Inflammatory macrophage (primary cell): ENCODE data around the gene NHLRC1.

ENCODE experiments used
- DNase-seq, 2 donors: peaks; one replicate each; pipeline ENCODE4 v3.0.0-alpha.2; 2020 to 2022

Gene NHLRC1

GRCh38 chr6:18138906-18139305 is 16.4 kb upstream of the NHLRC1 start:
- no peak for DNase-seq

- no peak for DNase-seq
These were observed 13.8 kb upstream of the NHLRC1 start for GRCh38 chr6:18136260-18136659.

DNA sequence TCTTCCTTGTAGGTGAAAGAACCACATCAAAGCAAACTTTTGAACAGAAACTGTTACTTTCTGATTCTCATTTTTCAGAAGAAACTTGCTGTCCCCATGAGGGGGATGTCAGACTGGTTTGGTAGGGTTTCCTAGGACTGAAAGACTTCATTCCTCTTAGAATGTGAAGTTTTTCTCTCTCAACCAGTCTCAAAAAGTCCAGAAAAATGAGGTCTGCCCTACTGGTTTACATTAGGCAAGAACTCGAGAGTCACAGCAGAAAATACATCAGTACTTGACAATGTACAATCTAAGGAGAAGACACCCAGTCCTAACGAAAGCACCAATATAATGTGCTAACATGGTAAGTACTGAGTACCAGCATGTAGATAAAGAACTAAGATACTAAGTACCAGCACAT is 12.7 kb upstream of the NHLRC1 start:
- DNase-seq = no peak

- no peak for DNase-seq
These were observed 9.9 kb upstream of the NHLRC1 start for GRCh38 chr6:18132346-18132745.

DNA sequence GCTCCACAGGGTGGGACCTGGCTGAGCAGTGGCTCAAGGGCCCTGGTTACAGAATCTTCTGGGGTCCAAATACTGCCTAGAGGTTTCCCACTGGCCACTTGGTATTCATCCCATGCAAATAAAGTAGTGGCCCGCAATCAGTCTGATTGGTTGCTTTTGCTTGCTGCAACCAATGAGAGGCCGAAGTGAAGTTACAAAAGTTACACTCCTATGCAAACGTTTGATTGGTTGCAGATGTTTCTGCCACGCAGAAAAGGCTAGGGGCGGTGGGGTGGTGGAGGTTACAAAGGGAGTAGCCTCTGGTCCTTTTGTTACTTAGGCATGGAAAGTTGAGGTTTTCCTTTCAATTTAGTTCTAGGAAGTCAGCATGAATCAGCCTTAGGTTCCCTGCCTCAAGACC is 3.6 kb upstream of the NHLRC1 start:
- no peak for DNase-seq

GRCh38 chr6:18121580-18122127 is 823 bp downstream of the NHLRC1 start:
- no peak for DNase-seq

GRCh38 chr6:18119236-18119635 is 3.2 kb downstream of the NHLRC1 start:
- no peak for DNase-seq

- DNase-seq = no peak
These were observed 4.1 kb downstream of the NHLRC1 start for GRCh38 chr6:18118330-18118729.

- DNase-seq = no peak
These were observed 5.3 kb downstream of the NHLRC1 start for GRCh38 chr6:18117136-18117535.

GRCh38 chr6:18115356-18115755 is 7.1 kb downstream of the NHLRC1 start:
- DNase-seq = no peak

- no peak for DNase-seq
These were observed 12.3 kb downstream of the NHLRC1 start for GRCh38 chr6:18110162-18110561.

GRCh38 chr6:18107061-18107460 is 15.4 kb downstream of the NHLRC1 start:
- DNase-seq = no peak

GRCh38 chr6:18102783-18103509 is 19.5 kb downstream of the NHLRC1 start:
- DNase-seq = no peak

DNA sequence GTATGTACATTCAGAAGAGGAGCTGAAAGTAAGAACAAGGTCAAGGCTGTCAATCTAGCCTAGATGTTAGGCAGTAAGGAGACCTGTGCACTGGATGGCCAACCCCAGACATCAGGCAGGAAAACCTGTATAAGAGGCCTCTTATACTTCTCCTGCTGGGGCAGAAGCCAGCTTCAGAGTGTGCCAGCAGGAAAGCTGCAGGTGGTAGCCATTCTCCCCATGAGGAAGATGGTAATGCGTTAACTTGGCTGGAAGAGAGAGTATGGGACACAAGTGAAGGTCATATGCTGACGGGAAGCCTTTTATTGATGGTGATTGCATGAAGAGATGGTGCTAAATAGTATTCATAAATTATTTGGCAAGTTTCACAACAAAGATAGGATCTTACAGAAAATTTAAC is 20.6 kb downstream of the NHLRC1 start:
- DNase-seq = no peak

- DNase-seq = no peak
These were observed 21.2 kb downstream of the NHLRC1 start for GRCh38 chr6:18101271-18101670.

GRCh38 chr6:18100296-18100695 is 22.2 kb downstream of the NHLRC1 start:
- DNase-seq = no peak

GRCh38 chr6:18099511-18099910 is 23.0 kb downstream of the NHLRC1 start:
- DNase-seq = no peak

GRCh38 chr6:18096423-18096822 is 26.1 kb downstream of the NHLRC1 start:
- DNase-seq = no peak

- DNase-seq = no peak
These were observed 31.1 kb downstream of the NHLRC1 start for GRCh38 chr6:18091382-18091781.

DNA sequence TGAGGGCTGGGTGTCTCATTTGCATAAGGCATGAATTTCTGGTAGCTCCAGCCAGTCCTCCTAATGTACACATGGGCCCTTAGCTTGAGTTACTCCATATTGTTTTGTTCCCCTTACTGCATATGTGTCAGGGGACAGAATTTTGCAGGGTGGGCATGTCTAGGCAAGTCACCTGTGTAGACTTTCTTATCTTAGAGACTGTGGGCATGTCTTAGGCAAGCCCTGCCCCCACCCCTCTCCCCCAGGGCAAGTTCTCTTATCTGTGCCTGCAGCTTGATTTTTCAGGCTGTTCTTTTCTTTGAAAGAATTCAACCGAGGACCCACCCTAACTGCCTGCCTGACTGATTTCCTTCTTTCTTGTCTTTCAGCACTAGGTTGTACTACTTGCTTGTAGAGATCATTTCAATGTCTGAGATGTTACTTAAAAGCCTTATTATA is 32.1 kb downstream of the NHLRC1 start:
- DNase-seq = no peak

GRCh38 chr6:18088419-18089296 is 33.8 kb downstream of the NHLRC1 start:
- no peak for DNase-seq

- no peak for DNase-seq
These were observed 34.9 kb downstream of the NHLRC1 start for GRCh38 chr6:18087396-18088165.
